Right ventricle myocardium superior (tissue), 1 donor: ENCODE measurements around the gene ATP13A4. TPM values are rescaled to one million over a fixed set of nuclear protein-coding genes. Genes with fewer than 3 reads are reported as not detected.

Experiments used
- ATAC-seq: fragments of 200-7000 bp; cut with Tn5 transposase; one replicate; pipeline ENCODE4 v1.9.1; 2020; ENCODE audit warnings: mild to moderate bottlenecking; ENCODE audit not compliant: poor library complexity
- DNase-seq: peaks from one replicate; pipeline ENCODE4 v3.0.0-alpha.2; 2020
- intact Hi-C: fragments of 100-400 bp; cut with DNase I; formaldehyde crosslinking; loops from one replicate; pipeline ENCODE4 v1.11.2; 2022
- total RNA-seq: library from RNA; stranded (reverse); fragmentation: NEBNext Ultra II Directional; extraction: Animal tissue kit (Norgen Biotek cat#: 25700); gene quantifications from one replicate; pipeline ENCODE4 v1.2.1, GENCODE V29; 2021
- donor health status: DM: no; HTN: yes; CAD: no; lungs with severe emphysema.

The ATP13A4 gene
- total RNA-seq, 1 donor from 2014 or later, result 0.11 TPM

- intact Hi-C loops, result no loop called here
- no peak for ATAC-seq
- DNase-seq, result no peak
These were observed 200.3 kb downstream of the ATP13A4 start for GRCh38 chr3:193354423-193354822.

Other genes with a start within 250 kb of the ATP13A4 start
- not detected for gene ATP13A5, start 176.1 kb downstream of the ATP13A4 start, total RNA-seq
- gene OPA1, start 38.3 kb upstream of the ATP13A4 start, total RNA-seq, result 105 TPM